Urinary bladder (tissue), 4 donors: ENCODE data around the gene TPST1. TPM values are rescaled to one million over a fixed set of nuclear protein-coding genes. Genes with fewer than 3 reads are reported as not detected.
"Not testable (repeated sequence)": the region's sequence is repeated elsewhere in the genome, so short reads cannot be mapped to it uniquely, and the experiment has no call there.

ENCODE experiments used
- DNase-seq: peaks from one replicate; pipeline ENCODE4 v3.0.0-alpha.2; 2015; ENCODE audit errors: extremely low spot score
- H3K27ac ChIP-seq: one replicate; pipeline ENCODE4 v1.5.1; 2013; ENCODE audit warnings: low read depth, mild to moderate bottlenecking, moderate library complexity
- H3K36me3 ChIP-seq: one replicate; pipeline ENCODE4 v1.6.1; 2013; ENCODE audit warnings: mild to moderate bottlenecking, moderate library complexity; ENCODE audit not compliant: insufficient read depth
- H3K4me1 ChIP-seq: one replicate; pipeline ENCODE4 v1.6.1; 2013; ENCODE audit warnings: mild to moderate bottlenecking, moderate library complexity; ENCODE audit not compliant: insufficient read depth
- H3K4me3 ChIP-seq: one replicate; pipeline ENCODE4 v1.5.1; 2013; ENCODE audit warnings: low read depth, low read length
- WGBS: extraction: QIAGEN DNeasy Blood & Tissue Kit; methylation state at CpG from one replicate; pipeline ENCODE4 v1.1.7; 2013; 5-methylcytosine and 5-hydroxymethylcytosine counted together
- polyA plus RNA-seq: library from polyadenylated mRNA; stranded (reverse); fragments of 200-250 nt; gene quantifications from one replicate; pipeline ENCODE4 v1.2.3, GENCODE V29; 2013
- small RNA-seq: library from RNA; depleted of rRNA; stranded (forward); fragments of <200 nt; gene quantifications from one replicate; pipeline ENCODE3, GENCODE V24; 2014
- total RNA-seq: library from RNA; depleted of rRNA; stranded (reverse); fragments of >200 nt; gene quantifications from one replicate; pipeline ENCODE4 v1.2.3, GENCODE V29; 2014
- donor health status: healthy with polysubstance abuse.
- donor health status: healthy.

Gene TPST1
- total and polyA plus RNA-seq, 2 donors, result 72.8 to 172 TPM

DNA sequence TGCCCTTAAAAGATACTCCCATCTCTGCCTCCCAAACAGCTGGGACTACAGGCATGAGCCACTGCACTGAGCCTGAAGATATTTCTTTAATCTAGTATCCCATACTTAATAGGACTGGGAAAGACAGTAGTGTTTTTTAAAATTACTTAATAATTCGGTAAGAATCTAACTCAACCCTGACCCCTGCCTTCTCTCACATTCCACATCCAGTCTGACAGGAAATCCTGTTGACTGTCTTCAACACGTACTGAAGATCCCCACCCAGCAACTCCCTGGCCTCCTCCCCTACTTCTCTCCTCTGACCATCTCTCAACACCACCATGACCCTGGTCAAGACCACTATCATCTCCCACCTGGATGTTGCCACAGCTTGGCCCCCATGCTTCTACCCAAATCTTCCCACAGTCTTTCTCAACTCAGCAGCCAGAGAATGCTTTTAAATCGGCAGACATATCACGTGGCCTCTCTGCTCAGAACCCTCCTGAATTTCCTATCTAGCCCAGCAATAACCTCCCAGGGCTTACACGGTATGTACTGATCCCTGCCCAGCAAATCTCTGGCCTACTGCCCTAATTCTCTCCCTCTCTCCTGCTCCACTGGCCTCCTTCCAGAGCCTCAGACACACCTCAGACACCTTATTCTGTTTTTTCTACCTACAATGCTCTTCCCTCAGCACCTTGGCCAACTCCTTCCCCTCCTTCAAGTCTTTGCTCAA is 180.2 kb downstream of the TPST1 start:
- H3K36me3 ChIP-seq, DNase-seq, H3K4me3 ChIP-seq, H3K27ac ChIP-seq, H3K4me1 ChIP-seq: not testable (repeated sequence)
- WGBS, result 56% methylated on average over 5 of the region's 5 CpGs

DNA sequence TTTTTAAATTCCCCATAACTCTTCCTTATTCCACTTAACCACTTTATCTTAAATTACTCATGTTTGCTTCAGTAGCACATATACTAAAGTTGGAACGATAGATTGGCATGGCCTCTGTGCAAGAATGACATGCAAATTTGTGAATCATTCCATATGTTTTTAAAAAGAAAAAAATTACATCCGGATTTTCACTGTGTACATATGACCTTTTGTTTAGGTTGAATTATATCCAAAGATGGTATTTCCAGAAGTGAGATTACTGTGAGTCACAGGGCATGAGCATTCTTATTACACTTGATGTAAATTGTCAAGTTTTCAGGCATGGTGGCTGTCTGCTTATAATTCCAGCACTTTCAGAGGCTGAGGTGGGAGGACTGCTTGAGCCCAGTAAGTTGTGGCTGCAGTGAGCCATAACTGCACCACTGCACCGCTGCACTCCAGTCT is 190.0 kb downstream of the TPST1 start:
- not testable (repeated sequence) for DNase-seq, H3K4me3 ChIP-seq, H3K4me1 ChIP-seq, H3K36me3 ChIP-seq, H3K27ac ChIP-seq
- WGBS, result 51% methylated on average over 3 of the region's 3 CpGs

DNA sequence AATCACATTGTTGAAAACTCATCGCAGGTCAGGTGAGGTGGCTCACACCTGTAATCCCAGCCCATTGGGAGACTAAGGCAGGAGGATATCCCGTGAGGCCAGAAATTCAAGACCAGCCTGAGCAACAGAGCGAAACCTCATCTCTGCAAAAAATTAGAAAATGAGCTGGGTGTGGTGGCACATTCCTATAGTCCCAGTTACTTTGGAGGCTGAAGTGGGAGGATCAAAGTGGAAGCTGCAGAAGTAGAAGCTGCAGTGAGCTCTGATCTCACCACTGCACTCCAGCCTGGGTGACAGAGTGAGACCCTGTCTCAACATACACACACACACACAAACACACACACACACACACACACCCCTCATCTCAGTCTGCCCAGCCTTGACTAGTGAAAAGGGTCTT is 190.9 kb downstream of the TPST1 start:
- H3K4me1 ChIP-seq, H3K36me3 ChIP-seq, H3K27ac ChIP-seq, H3K4me3 ChIP-seq, DNase-seq: not testable (repeated sequence)
- WGBS, result 98% methylated on average over 3 of the region's 3 CpGs

DNA sequence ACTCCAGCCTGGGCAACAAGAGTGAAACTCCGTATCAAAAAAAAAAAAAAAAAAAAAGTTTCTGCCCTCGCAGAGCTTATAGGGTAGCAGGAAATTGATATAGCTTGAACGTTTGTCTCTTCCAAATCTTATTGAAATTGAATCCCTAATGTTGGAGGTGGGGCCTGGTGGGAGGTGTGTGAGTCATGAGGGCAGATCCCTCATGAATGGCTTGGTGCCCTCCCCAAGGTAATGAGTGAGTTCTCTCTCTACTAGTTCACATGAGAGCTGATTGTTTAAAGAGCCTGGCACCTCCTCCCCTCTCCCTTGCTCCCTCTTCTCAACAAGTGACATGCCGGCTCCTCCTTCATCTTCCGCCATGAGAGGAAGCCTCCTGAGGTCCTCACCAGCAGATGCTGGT is 193.7 kb downstream of the TPST1 start:
- H3K27ac ChIP-seq, H3K4me3 ChIP-seq, H3K4me1 ChIP-seq, DNase-seq, H3K36me3 ChIP-seq: not testable (repeated sequence)
- 86% methylated on average over 5 of the region's 5 CpGs for WGBS

DNA sequence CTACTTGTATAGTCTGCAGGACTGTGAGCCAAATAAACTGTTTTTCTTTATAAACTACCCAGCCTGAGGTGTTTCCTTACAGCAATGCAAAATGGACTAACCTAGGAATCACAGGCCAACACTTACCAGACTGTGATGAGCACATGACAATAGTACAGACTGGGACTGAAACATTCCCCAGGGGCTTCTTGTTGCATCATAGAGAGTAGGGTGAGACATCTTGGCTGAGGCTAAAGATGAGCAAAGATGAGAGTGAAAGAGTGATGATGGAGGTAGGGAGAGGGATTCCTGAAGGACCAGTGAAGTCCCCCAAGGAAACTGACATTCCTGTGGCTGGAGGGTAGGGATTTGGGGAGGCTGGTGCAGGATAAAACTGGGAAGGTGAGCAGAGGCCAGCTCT is 194.4 kb downstream of the TPST1 start:
- Histone ChIP-seq H3K4me1 (no peaks in the 10 kb centered on the region), H3K27ac (no peak overlapping the region), H3K4me3 (no peak overlapping the region), H3K36me3 (peaks cover 2% of the 10 kb centered on the region)
- no peak for DNase-seq

DNA sequence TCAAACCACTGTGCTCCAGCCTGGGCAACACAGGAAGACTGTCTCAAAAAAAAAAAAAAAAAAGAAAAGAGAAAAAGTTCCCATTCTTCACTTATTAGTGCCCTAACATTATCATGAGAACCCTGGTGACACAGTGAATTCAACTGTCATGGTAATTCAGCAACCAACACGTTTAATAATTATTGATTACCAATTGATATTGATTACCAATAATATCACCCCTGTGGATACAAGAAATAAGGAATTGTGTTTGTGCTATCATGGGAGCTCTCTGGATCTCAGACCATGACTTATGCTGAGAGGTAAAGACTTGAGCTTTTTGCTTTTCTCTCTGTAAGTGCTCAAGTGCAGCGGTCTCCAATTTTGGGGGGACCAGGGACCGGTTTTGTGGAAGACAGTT is 195.3 kb downstream of the TPST1 start:
- 91% methylated on average over 3 of the region's 3 CpGs for WGBS

DNA sequence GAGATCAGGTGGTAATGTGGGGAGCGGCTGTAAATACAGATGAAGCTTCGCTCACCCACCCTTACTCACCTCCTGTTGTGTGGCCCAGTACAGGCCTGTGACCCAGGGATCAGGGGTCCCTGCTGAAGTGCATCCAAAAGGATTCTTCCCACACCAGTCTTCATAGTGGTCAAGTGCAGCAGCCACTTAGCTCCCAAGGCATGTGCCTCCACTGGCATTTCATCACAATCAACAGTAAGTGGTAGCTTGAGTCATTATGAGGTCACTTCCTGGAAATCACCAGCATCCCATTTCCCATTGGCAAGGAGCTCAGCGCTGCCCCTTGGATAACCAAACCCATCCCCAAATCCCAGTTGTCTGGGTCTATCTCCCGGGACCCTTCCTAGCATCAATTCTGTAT is 196.0 kb downstream of the TPST1 start:
- H3K36me3 ChIP-seq, DNase-seq, H3K4me1 ChIP-seq, H3K4me3 ChIP-seq, H3K27ac ChIP-seq: not testable (repeated sequence)
- 98% methylated on average over 4 of the region's 4 CpGs for WGBS

More for the DNA sequence above, 195.3 kb downstream of the TPST1 start:
- no peak overlapping the region for H3K27ac ChIP-seq
- H3K4me1 ChIP-seq, result no peaks in the 10 kb centered on the region
- peaks cover 2% of the 10 kb centered on the region for H3K36me3 ChIP-seq
- no peak for DNase-seq
- H3K4me3 ChIP-seq, result no peak overlapping the region

DNA sequence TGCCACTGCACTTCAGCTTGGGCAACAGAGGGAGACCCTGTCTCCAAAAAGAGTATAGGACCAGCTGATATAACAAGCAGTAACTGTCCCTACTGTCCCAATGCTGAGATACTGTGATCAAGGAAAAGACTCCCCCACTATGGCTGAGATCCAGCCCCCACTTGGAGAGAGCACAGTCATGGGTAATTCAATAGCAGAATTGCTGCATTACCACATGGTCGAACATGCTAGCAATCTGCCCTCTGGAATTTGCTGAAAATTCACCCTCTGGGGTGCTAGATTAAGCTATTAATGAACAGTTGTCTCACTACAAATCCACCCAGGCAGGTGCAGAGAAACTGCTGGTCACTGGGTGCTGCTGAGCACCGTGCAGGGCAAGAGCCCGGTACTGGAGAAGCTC is 196.8 kb downstream of the TPST1 start:
- H3K36me3 ChIP-seq, H3K4me3 ChIP-seq, DNase-seq, H3K4me1 ChIP-seq, H3K27ac ChIP-seq: not testable (repeated sequence)
- WGBS, result 97% methylated on average over 3 of the region's 3 CpGs

DNA sequence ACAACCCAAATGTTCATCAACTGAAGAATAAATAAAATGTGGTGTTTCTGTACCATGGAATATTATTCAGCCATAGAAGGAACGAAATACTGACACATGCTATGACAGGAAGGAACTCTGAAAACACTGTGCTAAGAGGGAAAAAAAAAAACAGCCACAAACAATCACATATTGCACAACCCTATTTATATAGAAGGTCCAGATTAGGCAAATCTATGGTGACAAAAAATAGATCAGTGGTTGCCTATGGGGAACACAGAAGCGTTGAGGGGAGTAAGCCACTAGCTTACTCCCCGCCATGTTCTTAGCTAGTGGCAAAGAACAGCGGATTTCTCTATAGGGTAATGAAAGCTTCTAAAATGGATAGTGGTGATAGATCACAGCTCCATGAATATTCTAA is 198.4 kb downstream of the TPST1 start:
- Histone ChIP-seq H3K4me1 (no peaks in the 10 kb centered on the region), H3K36me3 (peaks cover 1% of the 10 kb centered on the region), H3K27ac (no peak overlapping the region), H3K4me3 (no peak overlapping the region)
- WGBS, result 97% methylated on average over 4 of the region's 4 CpGs
- no peak for DNase-seq

DNA sequence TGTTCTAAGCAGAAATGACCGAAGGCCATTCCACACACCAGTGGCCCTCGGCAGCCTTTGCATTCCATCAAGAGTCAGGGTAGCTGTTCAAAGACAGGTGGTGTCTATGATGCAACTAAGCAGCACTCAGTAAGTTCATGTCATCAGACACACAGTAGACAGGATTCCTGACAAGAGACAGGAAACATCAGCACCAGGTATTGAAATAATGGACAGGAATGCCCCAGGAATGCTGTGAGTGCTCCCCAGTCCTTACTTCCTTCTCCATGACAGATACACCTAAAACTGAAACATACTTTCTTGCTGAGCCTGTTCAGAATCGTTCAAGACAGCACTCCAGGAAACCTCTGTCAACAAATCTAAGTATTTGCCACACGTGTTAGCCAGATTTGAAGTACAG is 204.4 kb downstream of the TPST1 start:
- Histone ChIP-seq H3K4me3 (no peak overlapping the region), H3K27ac (no peak overlapping the region), H3K4me1 (no peaks in the 10 kb centered on the region), H3K36me3 (peaks cover 1% of the 10 kb centered on the region)
- 76% methylated on average over 4 of the region's 4 CpGs for WGBS
- DNase-seq, result no peak

Small RNAs within 50 kb of the gene (small RNA-seq; reads per million reads assigned to genes)
- not detected for gene RNU6-313P

Other genes starting within 250 kb of the TPST1 start
- 27.4 TPM for gene GUSB, start 223.1 kb upstream of the TPST1 start, total RNA-seq
- gene GUSB, start 223.1 kb upstream of the TPST1 start, polyA plus RNA-seq, result 56.3 TPM
- gene ASL, start 129.5 kb upstream of the TPST1 start, total RNA-seq, result 11.1 TPM
- gene ASL, start 129.5 kb upstream of the TPST1 start, polyA plus RNA-seq, result 34.9 TPM
- 33.2 TPM for gene CRCP, start 90.5 kb upstream of the TPST1 start, total RNA-seq
- 23.1 TPM for gene CRCP, start 90.5 kb upstream of the TPST1 start, polyA plus RNA-seq